ENCODE measurements around the gene MSI1. TPM values are rescaled to one million over a fixed set of nuclear protein-coding genes. Genes with fewer than 3 reads are reported as not detected.

The MSI1 gene
- total RNA-seq, 1 donor = not detected

GRCh38 chr12:120363274-120363855 is 5.6 kb downstream of the MSI1 start:
- no peak overlapping the region for H3K4me3 ChIP-seq (ENCODE audit: low read depth, low read length)
- no peak for TF ChIP-seq CTCF (IDR thresholded peaks at IDR 0.05; ENCODE audit: insufficient read depth, low read length)
- DNase-seq (ENCODE audit: low read depth) = no peak

GRCh38 chr12:120362516-120363273 is 6.3 kb downstream of the MSI1 start:
- no peak for TF ChIP-seq CTCF (IDR thresholded peaks at IDR 0.05; ENCODE audit: insufficient read depth, low read length)
- no peak for DNase-seq (ENCODE audit: low read depth)

GRCh38 chr12:120361506-120362208 is 7.3 kb downstream of the MSI1 start:
- peak; percentile 45 for DNase-seq (ENCODE audit: low read depth)
- TF ChIP-seq CTCF (IDR thresholded peaks at IDR 0.05; ENCODE audit: insufficient read depth, low read length) = no peak
- H3K4me3 ChIP-seq (ENCODE audit: low read depth, low read length) = peak overlapping the region; percentile 22

More at GRCh38 chr12:120362516-120363273, 6.3 kb downstream of the MSI1 start:
- H3K4me3 ChIP-seq (ENCODE audit: low read depth, low read length) = no peak overlapping the region

- no peak overlapping the region for H3K4me3 ChIP-seq (ENCODE audit: low read depth, low read length)
- TF ChIP-seq CTCF (IDR thresholded peaks at IDR 0.05; ENCODE audit: insufficient read depth, low read length) = no peak
- no peak for DNase-seq (ENCODE audit: low read depth)
Observed at GRCh38 chr12:120359128-120359527, 9.8 kb downstream of the MSI1 start.

GRCh38 chr12:120358412-120359100 is 10.4 kb downstream of the MSI1 start:
- DNase-seq (ENCODE audit: low read depth) = no peak
- H3K4me3 ChIP-seq (ENCODE audit: low read depth, low read length) = no peak overlapping the region
- no peak for TF ChIP-seq CTCF (IDR thresholded peaks at IDR 0.05; ENCODE audit: insufficient read depth, low read length)

- no peak for DNase-seq (ENCODE audit: low read depth)
- no peak overlapping the region for H3K4me3 ChIP-seq (ENCODE audit: low read depth, low read length)
- no peak for TF ChIP-seq CTCF (IDR thresholded peaks at IDR 0.05; ENCODE audit: insufficient read depth, low read length)
Observed at GRCh38 chr12:120357104-120357503, 11.9 kb downstream of the MSI1 start.

Measured in fibroblast of the aortic adventitia (primary cell).